NK-92 treated with Interleukin-12 subunit alpha and Interleukin-12 subunit beta, amount 100 ng/mL, for 24 hours (cell line): ENCODE data around the gene GLRX5.
"Not testable (repeated sequence)": the region's sequence is repeated elsewhere in the genome, so short reads cannot be mapped to it uniquely, and the experiment has no call there.

ENCODE experiments used
- DNase-seq: peaks from one replicate; lab custom pipeline; 2025; lab: John Stamatoyannopoulos, UW

GLRX5 gene

GRCh38 chr14:95559203-95559602 is 24.4 kb downstream of the GLRX5 start:
- no peak for DNase-seq

- DNase-seq: peak; percentile 64
Measured at GRCh38 chr14:95561001-95561412, 26.2 kb downstream of the GLRX5 start.

GRCh38 chr14:95562892-95563685 is 28.2 kb downstream of the GLRX5 start:
- DNase-seq: no peak

- DNase-seq: no peak
Measured at GRCh38 chr14:95564060-95564459, 29.2 kb downstream of the GLRX5 start.

GRCh38 chr14:95569440-95569839 is 34.6 kb downstream of the GLRX5 start:
- no peak for DNase-seq

GRCh38 chr14:95573313-95573712 is 38.5 kb downstream of the GLRX5 start:
- DNase-seq: no peak

GRCh38 chr14:95575840-95576473 is 41.1 kb downstream of the GLRX5 start:
- no peak for DNase-seq

GRCh38 chr14:95577067-95577800 is 42.4 kb downstream of the GLRX5 start:
- no peak for DNase-seq

- DNase-seq: no peak
Measured at GRCh38 chr14:95577870-95578269, 43.0 kb downstream of the GLRX5 start.

GRCh38 chr14:95583836-95584617 is 49.2 kb downstream of the GLRX5 start:
- DNase-seq: not testable (repeated sequence)

- no peak for DNase-seq
Measured at GRCh38 chr14:95585953-95586620, 51.2 kb downstream of the GLRX5 start.

GRCh38 chr14:95591182-95591581 is 56.3 kb downstream of the GLRX5 start:
- DNase-seq: not testable (repeated sequence)
